LNCaP clone FGC (cell line): Measurements from ENCODE around the gene TXNDC8.

ENCODE experiments used
- DNase-seq: peaks from one replicate; pipeline ENCODE4 v3.0.0-alpha.2; 2011; ENCODE audit warnings: low read depth
- H3K4me3 ChIP-seq: 2 replicates; pipeline ENCODE4 v1.5.1; 2011; ENCODE audit warnings: mild to moderate bottlenecking, low read depth, low read length, control low read depth
- CTCF ChIP-seq: IDR thresholded peaks from 2 replicates; pipeline ENCODE4 v1.5.1; 2012; ENCODE audit warnings: mild to moderate bottlenecking; ENCODE audit not compliant: control insufficient read depth, insufficient read depth; ENCODE audit errors: extremely low read depth

Gene TXNDC8

GRCh38 chr9:110270211-110270995, 67.3 kb downstream of the TXNDC8 start:
- no peak for TF ChIP-seq CTCF
- DNase-seq: no peak
- H3K4me3 ChIP-seq: no peak overlapping the region

- TF ChIP-seq CTCF: no peak
- DNase-seq: no peak
- H3K4me3 ChIP-seq: no peak overlapping the region
These were observed 70.9 kb downstream of the TXNDC8 start for GRCh38 chr9:110266795-110267194.

GRCh38 chr9:110261632-110262031, 76.0 kb downstream of the TXNDC8 start:
- H3K4me3 ChIP-seq: no peak overlapping the region
- TF ChIP-seq CTCF: no peak
- no peak for DNase-seq

GRCh38 chr9:110260911-110261310, 76.8 kb downstream of the TXNDC8 start:
- DNase-seq: no peak
- H3K4me3 ChIP-seq: no peak overlapping the region
- TF ChIP-seq CTCF: no peak

- TF ChIP-seq CTCF: no peak
- DNase-seq: no peak
- no peak overlapping the region for H3K4me3 ChIP-seq
These were observed 78.1 kb downstream of the TXNDC8 start for GRCh38 chr9:110259566-110259965.

- TF ChIP-seq CTCF: no peak
- no peak for DNase-seq
- no peak overlapping the region for H3K4me3 ChIP-seq
These were observed 79.0 kb downstream of the TXNDC8 start for GRCh38 chr9:110258690-110259091.

GRCh38 chr9:110257956-110258355, 79.7 kb downstream of the TXNDC8 start:
- no peak for DNase-seq
- TF ChIP-seq CTCF: no peak
- H3K4me3 ChIP-seq: no peak overlapping the region
